CD4-positive, alpha-beta T cell (primary cell): ENCODE data around the gene CD70. TPM values are rescaled to one million over a fixed set of nuclear protein-coding genes. Genes with fewer than 3 reads are reported as not detected.
"Not testable (repeated sequence)": the region's sequence is repeated elsewhere in the genome, so short reads cannot be mapped to it uniquely, and the experiment has no call there.

Experiments used
- ATAC-seq: fragments of 200-7000 bp; cut with Tn5 transposase; one replicate; pipeline ENCODE4 v1.10.0; 2022; ENCODE audit warnings: mild to moderate bottlenecking; ENCODE audit not compliant: poor library complexity
- CTCF ChIA-PET: fragments of 350-600 bp; sonication (Branson Sonifier 250); formaldehyde crosslinking; loops from one replicate; lab custom pipeline; 2021; ENCODE audit warnings: antibody characterized with exemption, inconsistent platforms; lab: Charles Lee
- POLR2A ChIA-PET: fragments of 350-600 bp; sonication (Branson Sonifier 250); formaldehyde crosslinking; loops from one replicate; lab custom pipeline; 2021; ENCODE audit warnings: antibody characterized with exemption, inconsistent platforms; lab: Charles Lee
- DNase-seq, 14 experiments: peaks; one replicate each; pipeline ENCODE4 v3.0.0-alpha.2; 2013 to 2020; ENCODE audit warnings: mixed read lengths in 2 of 14
- H3K27ac ChIP-seq, 2 donors: one replicate each; pipeline versions ENCODE4 v1.5.1 to v1.7.0; 2013; ENCODE audit warnings: low read length in 2 of 2, low read depth in 1 of 2, mild to moderate bottlenecking in 1 of 2
- H3K27me3 ChIP-seq, 2 experiments: 1 replicate in 1 of 2; 2 replicates in 1 of 2; pipeline versions ENCODE4 v1.6.1 to v1.7.0; 2013; ENCODE audit warnings: low read length in 2 of 2, control low read depth in 1 of 2, mild to moderate bottlenecking in 1 of 2, moderate library complexity in 1 of 2; ENCODE audit not compliant: insufficient read depth in 2 of 2, control insufficient read depth in 1 of 2
- H3K36me3 ChIP-seq: one replicate; pipeline ENCODE4 v1.6.1; 2013; ENCODE audit warnings: low read length, control low read depth; ENCODE audit not compliant: insufficient read depth
- H3K4me1 ChIP-seq: one replicate; pipeline ENCODE4 v1.6.1; 2013; ENCODE audit warnings: low read length, control low read depth; ENCODE audit not compliant: insufficient read depth
- H3K4me3 ChIP-seq: one replicate; pipeline ENCODE4 v1.5.1; 2013; ENCODE audit warnings: mild to moderate bottlenecking, low read length, moderate library complexity
- H3K9me3 ChIP-seq, 2 experiments: 1 replicate in 1 of 2; 2 replicates in 1 of 2; pipeline versions ENCODE4 v1.6.1 to v1.7.0; 2013; ENCODE audit warnings: low read length in 2 of 2, mild to moderate bottlenecking in 2 of 2, control low read depth in 1 of 2, moderate library complexity in 1 of 2; ENCODE audit not compliant: control insufficient read depth in 1 of 2, insufficient read depth in 1 of 2
- H3K27ac Mint-ChIP-seq: one replicate; pipeline ENCODE4 v1.8.0; 2020; ENCODE audit warnings: mixed read lengths
- H3K27me3 Mint-ChIP-seq: one replicate; pipeline ENCODE4 v1.8.0; 2021; ENCODE audit warnings: mixed read lengths
- H3K36me3 Mint-ChIP-seq: one replicate; pipeline ENCODE4 v1.8.0; 2021; ENCODE audit warnings: low read depth, mixed read lengths
- H3K4me1 Mint-ChIP-seq: one replicate; pipeline ENCODE4 v1.8.0; 2021; ENCODE audit warnings: low read depth, mixed read lengths
- H3K4me3 Mint-ChIP-seq: one replicate; pipeline ENCODE4 v1.8.0; 2020; ENCODE audit warnings: mild to moderate bottlenecking, mixed read lengths
- H3K9me3 Mint-ChIP-seq: one replicate; pipeline ENCODE4 v1.8.0; 2020; ENCODE audit warnings: mixed read lengths
- CTCF ChIP-seq: fragments of 200-600 bp; IDR thresholded peaks from one replicate; pipeline ENCODE4 v1.8.0; 2022; ENCODE audit warnings: antibody characterized with exemption, mild to moderate bottlenecking
- intact Hi-C, 2 experiments: fragments of 100-400 bp; cut with DNase I in 1 of 2; cut with micrococcal nuclease in 1 of 2; formaldehyde crosslinking; loops; one replicate each; pipeline versions ENCODE4 v1.15.1 to v1.9.0; 2023 to 2025; cut with DNase I, micrococcal nuclease
- total RNA-seq, 174 experiments: library from RNA in 2 of 174; stranded (reverse) in 2 of 174; gene quantifications; one replicate each; pipeline ENCODE4 v1.2.3 and lab custom pipeline; 2021 to 2026

CD70 gene
- total RNA-seq, 2 experiments from 2014 or later = not detected

- TF ChIP-seq CTCF = peak; percentile 29
- Histone ChIP-seq H3K4me3 (peak overlapping the region; percentile 24), H3K27ac (no peak overlapping the region), H3K9me3 (no peaks in the 10 kb centered on the region), H3K36me3 (no peaks in the 10 kb centered on the region), H3K27me3 (no peaks in the 10 kb centered on the region), H3K4me1 (peaks cover 19% of the 10 kb centered on the region)
- CTCF ChIA-PET = interaction anchor here (0.6 to 2.0 kb wide), 3 partner anchors 11 to 81 kb away, joined by 3 to 6 read pairs (median 4); no protein-coding TSS in a partner anchor
- Mint-ChIP-seq H3K27me3 (no peaks in the 10 kb centered on the region), H3K4me3 (no peak overlapping the region), H3K9me3 (no peaks in the 10 kb centered on the region), H3K36me3 (no peaks in the 10 kb centered on the region), H3K27ac (no peak overlapping the region), H3K4me1 (peaks cover 6% of the 10 kb centered on the region)
- intact Hi-C loops = no loop called here
- DNase-seq (peak; percentile 19 to 83 (median 46)), ATAC-seq (peak; percentile 99)
- POLR2A ChIA-PET = interaction anchor here (0.6 to 1.1 kb wide), 4 partner anchors 16 to 339 kb away, joined by 3 read pairs; partner anchors contain the start of gene TNFSF9
Measured at GRCh38 chr19:6551607-6552450, 39.1 kb downstream of the CD70 start.

GRCh38 chr19:6551091-6551490 is 39.9 kb downstream of the CD70 start:
- H3K27ac Mint-ChIP-seq = no peak overlapping the region
- Histone ChIP-seq H3K27me3 (no peaks in the 10 kb centered on the region), H3K4me1 (peaks cover 13% of the 10 kb centered on the region), H3K27ac (no peak overlapping the region), H3K9me3 (no peaks in the 10 kb centered on the region), H3K4me3 (no peak overlapping the region), H3K36me3 (no peaks in the 10 kb centered on the region)
- no peak for TF ChIP-seq CTCF
- intact Hi-C loops = no loop called here
- ChIA-PET CTCF (interaction anchor here (1.2 kb wide), 1 partner anchor 10 kb away, joined by 4 read pairs; no protein-coding TSS in a partner anchor), POLR2A (interaction anchor here (1.1 to 1.2 kb wide), 2 partner anchors 15 kb away, joined by 3 read pairs; no protein-coding TSS in a partner anchor)
- no peak overlapping the region for H3K4me3 Mint-ChIP-seq
- H3K27me3 Mint-ChIP-seq = no peaks in the 10 kb centered on the region
- ATAC-seq (no peak), DNase-seq (no peak)
- no peaks in the 10 kb centered on the region for H3K36me3 Mint-ChIP-seq
- H3K4me1 Mint-ChIP-seq = peaks cover 6% of the 10 kb centered on the region
- no peaks in the 10 kb centered on the region for H3K9me3 Mint-ChIP-seq

- H3K9me3 ChIP-seq, DNase-seq, H3K4me3 Mint-ChIP-seq, H3K27ac Mint-ChIP-seq, H3K36me3 ChIP-seq, H3K36me3 Mint-ChIP-seq, H3K4me1 Mint-ChIP-seq, H3K9me3 Mint-ChIP-seq, H3K27ac ChIP-seq, intact Hi-C loops, CTCF ChIA-PET, ATAC-seq, H3K27me3 Mint-ChIP-seq, H3K27me3 ChIP-seq, H3K4me3 ChIP-seq: not testable (repeated sequence)
- H3K4me1 ChIP-seq = peaks cover 13% of the 10 kb centered on the region
- POLR2A ChIA-PET = interaction anchor here (1.2 kb wide), 1 partner anchor 15 kb away, joined by 3 read pairs; no protein-coding TSS in a partner anchor
Measured at GRCh38 chr19:6550679-6551078, 40.3 kb downstream of the CD70 start.
